WERI-Rb-1 (cell line): ENCODE results near the gene GFPT1.

Experiments used
- DNase-seq: peaks from one replicate; pipeline ENCODE4 v3.0.0-alpha.2; 2020
- H3K27ac ChIP-seq: fragments of 250-450 bp; sonication (Bioruptor Pico); 2 replicates; pipeline ENCODE4 v1.5.1; 2020; ENCODE audit warnings: mild to moderate bottlenecking, moderate library complexity
- H3K27me3 ChIP-seq: fragments of 250-450 bp; sonication (Bioruptor Pico); 2 replicates; pipeline ENCODE4 v1.5.1; 2021; ENCODE audit warnings: mild to moderate bottlenecking, low read depth, moderate library complexity; ENCODE audit not compliant: insufficient read depth, severe bottlenecking
- H3K36me3 ChIP-seq: fragments of 250-450 bp; sonication (Bioruptor Pico); 2 replicates; pipeline ENCODE4 v1.5.1; 2020; ENCODE audit warnings: mild to moderate bottlenecking, moderate library complexity
- H3K4me3 ChIP-seq: 2 replicates; pipeline ENCODE4 v1.5.1; 2011; ENCODE audit warnings: low read depth, mild to moderate bottlenecking, control low read depth, low read length
- H3K9me3 ChIP-seq: fragments of 250-450 bp; sonication (Bioruptor Pico); 2 replicates; pipeline ENCODE4 v1.5.1; 2021; ENCODE audit warnings: mild to moderate bottlenecking, moderate library complexity; ENCODE audit not compliant: severe bottlenecking
- CTCF ChIP-seq: IDR thresholded peaks from 2 replicates; pipeline ENCODE4 v1.5.1; 2011; ENCODE audit warnings: low read depth, mild to moderate bottlenecking, control low read depth, inconsistent platforms, low read length

Gene GFPT1

GRCh38 chr2:69307579-69308064 is 79.4 kb downstream of the GFPT1 start:
- Histone ChIP-seq H3K9me3 (peaks cover 4% of the 10 kb centered on the region), H3K27ac (no peak overlapping the region), H3K4me3 (peak overlapping the region; percentile 61), H3K27me3 (no peaks in the 10 kb centered on the region), H3K36me3 (no peaks in the 10 kb centered on the region)
- no peak for DNase-seq
- TF ChIP-seq CTCF: no peak

- peak; percentile 87 for DNase-seq
- TF ChIP-seq CTCF: peak; percentile 98
- no peak overlapping the region for H3K27ac ChIP-seq
Observed at GRCh38 chr2:69306822-69307578, 80.0 kb downstream of the GFPT1 start.

GRCh38 chr2:69306393-69306821 is 80.6 kb downstream of the GFPT1 start:
- TF ChIP-seq CTCF: no peak
- H3K9me3 ChIP-seq: peaks cover 4% of the 10 kb centered on the region
- H3K36me3 ChIP-seq: no peaks in the 10 kb centered on the region
- no peaks in the 10 kb centered on the region for H3K27me3 ChIP-seq
- peak overlapping the region; percentile 61; the same call in 1 of the 2 replicates for H3K4me3 ChIP-seq
- DNase-seq: no peak
- H3K27ac ChIP-seq: no peak overlapping the region

More at GRCh38 chr2:69306822-69307578, 80.0 kb downstream of the GFPT1 start:
- Histone ChIP-seq H3K36me3 (no peaks in the 10 kb centered on the region), H3K9me3 (peaks cover 4% of the 10 kb centered on the region), H3K4me3 (peak overlapping the region; percentile 61), H3K27me3 (no peaks in the 10 kb centered on the region)

- H3K36me3 ChIP-seq: no peaks in the 10 kb centered on the region
- no peak overlapping the region for H3K4me3 ChIP-seq
- TF ChIP-seq CTCF: no peak
- H3K27me3 ChIP-seq: no peaks in the 10 kb centered on the region
- no peak overlapping the region for H3K27ac ChIP-seq
- H3K9me3 ChIP-seq: peaks cover 4% of the 10 kb centered on the region
- no peak for DNase-seq
Observed at GRCh38 chr2:69305712-69306392, 81.2 kb downstream of the GFPT1 start.

GRCh38 chr2:69305166-69305565 is 81.9 kb downstream of the GFPT1 start:
- Histone ChIP-seq H3K4me3 (no peak overlapping the region), H3K36me3 (no peaks in the 10 kb centered on the region), H3K9me3 (peaks cover 4% of the 10 kb centered on the region), H3K27me3 (no peaks in the 10 kb centered on the region), H3K27ac (no peak overlapping the region)
- no peak for DNase-seq
- TF ChIP-seq CTCF: no peak
